DMS 273 treated with DMSO at 0.1 percent for 48 hours (cell line): ENCODE measurements around the gene NYNRIN.

Source experiments
- DNase-seq: peaks from one replicate; lab custom pipeline; 2025; lab: John Stamatoyannopoulos, UW

The NYNRIN gene

DNA sequence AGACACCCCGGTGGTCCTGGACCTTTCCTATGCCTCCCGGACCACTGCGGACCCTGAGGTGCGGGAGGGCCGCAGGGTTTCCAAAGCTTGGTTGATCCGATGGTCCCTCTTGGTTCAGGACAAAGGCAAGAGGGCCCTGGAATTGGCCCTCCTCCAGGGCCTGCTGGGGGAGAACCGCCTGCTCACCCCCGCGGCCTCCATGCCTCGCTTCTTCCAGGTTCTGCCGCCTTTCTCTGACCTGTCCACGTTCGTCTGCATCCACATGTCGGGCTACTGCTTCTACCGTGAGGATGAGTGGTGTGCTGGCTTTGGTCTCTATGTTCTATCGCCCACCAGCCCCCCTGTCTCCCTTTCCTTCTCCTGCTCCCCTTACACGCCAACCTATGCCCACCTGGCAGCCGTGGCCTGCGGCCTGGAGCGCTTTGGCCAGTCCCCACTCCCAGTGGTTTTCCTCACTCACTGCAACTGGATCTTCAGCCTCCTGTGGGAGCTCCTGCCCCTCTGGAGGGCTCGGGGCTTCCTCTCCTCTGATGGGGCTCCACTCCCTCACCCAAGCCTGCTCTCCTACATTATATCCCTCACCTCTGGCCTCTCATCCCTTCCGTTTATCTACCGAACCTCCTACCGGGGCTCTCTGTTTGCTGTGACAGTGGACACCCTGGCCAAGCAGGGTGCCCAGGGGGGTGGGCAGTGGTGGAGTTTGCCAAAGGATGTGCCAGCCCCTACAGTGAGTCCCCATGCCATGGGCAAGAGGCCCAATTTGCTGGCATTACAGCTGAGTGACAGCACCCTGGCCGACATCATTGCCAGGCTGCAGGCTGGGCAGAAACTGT is 16.8 kb downstream of the NYNRIN start:
- no peak for DNase-seq

DNA sequence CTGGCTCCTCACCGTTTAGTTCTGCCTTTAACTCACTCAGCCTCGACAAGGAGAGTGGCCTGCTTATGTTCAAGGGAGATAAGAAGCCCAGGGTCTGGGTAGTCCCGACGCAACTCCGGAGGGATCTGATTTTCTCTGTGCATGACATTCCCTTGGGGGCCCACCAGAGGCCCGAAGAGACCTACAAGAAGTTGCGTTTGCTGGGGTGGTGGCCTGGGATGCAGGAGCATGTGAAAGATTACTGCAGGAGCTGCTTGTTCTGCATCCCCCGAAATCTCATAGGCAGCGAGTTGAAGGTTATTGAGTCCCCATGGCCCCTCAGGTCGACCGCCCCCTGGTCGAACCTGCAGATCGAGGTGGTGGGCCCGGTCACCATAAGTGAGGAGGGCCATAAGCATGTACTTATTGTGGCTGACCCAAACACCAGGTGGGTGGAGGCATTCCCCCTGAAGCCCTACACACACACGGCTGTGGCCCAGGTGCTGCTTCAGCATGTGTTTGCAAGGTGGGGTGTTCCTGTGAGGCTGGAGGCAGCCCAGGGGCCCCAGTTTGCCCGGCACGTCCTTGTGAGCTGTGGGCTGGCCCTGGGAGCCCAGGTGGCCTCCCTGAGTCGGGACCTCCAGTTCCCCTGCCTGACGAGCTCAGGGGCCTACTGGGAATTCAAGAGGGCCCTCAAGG is 17.6 kb downstream of the NYNRIN start:
- DNase-seq, result no peak

GRCh38 chr14:24416932-24417619 is 18.3 kb downstream of the NYNRIN start:
- DNase-seq, result no peak

GRCh38 chr14:24417832-24418491 is 19.2 kb downstream of the NYNRIN start:
- DNase-seq, result no peak

GRCh38 chr14:24418492-24418873 is 19.7 kb downstream of the NYNRIN start:
- DNase-seq, result no peak

- no peak for DNase-seq
Observed at GRCh38 chr14:24422261-24422660, 23.5 kb downstream of the NYNRIN start.

- no peak for DNase-seq
Observed at GRCh38 chr14:24422694-24423601, 24.1 kb downstream of the NYNRIN start.

DNA sequence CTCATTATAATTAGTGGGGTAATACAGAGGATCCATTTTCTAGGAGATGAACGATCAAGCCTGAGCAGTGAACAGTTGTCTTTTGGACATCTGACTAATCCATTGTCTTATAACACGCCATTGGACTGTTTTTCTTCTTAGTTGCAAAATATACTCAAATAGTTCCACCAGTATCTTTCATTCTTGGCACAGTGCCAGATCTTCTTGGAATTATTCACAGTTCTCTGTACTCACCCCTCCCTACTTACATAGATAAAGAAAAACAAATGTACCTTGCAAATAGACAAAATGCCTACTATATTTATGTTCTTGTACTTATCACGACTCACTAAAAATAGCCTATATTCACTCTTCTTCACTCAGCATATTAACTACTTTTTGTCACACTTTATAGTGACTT is 26.9 kb downstream of the NYNRIN start:
- no peak for DNase-seq

DNA sequence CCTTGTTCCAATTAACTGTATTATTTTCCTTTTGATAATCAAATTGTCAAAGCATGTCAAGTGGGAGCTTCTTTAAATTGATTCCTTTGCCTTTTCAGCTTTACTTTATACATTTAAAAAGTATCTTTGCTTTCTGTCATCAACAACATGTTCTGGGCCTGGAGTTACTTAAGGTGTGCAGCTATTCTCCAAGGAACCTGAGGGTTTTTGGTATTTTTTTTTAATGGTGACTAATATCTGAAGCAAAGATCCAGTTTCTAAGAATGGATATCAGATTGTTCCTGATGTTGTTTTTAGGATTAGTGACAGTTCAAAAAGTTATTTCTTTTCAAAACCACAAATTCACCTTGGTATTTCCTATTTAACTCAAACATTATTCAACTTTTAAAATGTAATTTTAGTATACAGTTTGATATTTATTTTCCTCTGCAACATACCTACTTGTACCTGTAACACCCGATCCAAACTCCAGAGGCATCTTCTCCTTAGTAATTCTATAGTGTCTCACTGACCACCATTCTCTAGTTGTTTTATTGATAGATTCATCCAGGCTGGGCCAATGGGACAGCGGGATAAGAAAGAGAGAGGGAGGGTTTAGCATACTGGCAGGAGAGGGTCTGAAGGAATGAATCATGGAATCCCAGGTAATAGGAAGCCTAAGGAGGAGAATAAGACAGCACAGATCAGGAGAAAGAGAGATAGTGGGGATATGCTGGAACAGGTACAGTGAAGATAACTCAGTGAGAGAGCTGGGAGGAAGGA is 27.5 kb downstream of the NYNRIN start:
- DNase-seq, result no peak

GRCh38 chr14:24426912-24427536 is 28.2 kb downstream of the NYNRIN start:
- DNase-seq, result no peak

GRCh38 chr14:24427537-24428508 is 29.0 kb downstream of the NYNRIN start:
- no peak for DNase-seq

- DNase-seq, result no peak
Observed at GRCh38 chr14:24428628-24429394, 30.0 kb downstream of the NYNRIN start.

DNA sequence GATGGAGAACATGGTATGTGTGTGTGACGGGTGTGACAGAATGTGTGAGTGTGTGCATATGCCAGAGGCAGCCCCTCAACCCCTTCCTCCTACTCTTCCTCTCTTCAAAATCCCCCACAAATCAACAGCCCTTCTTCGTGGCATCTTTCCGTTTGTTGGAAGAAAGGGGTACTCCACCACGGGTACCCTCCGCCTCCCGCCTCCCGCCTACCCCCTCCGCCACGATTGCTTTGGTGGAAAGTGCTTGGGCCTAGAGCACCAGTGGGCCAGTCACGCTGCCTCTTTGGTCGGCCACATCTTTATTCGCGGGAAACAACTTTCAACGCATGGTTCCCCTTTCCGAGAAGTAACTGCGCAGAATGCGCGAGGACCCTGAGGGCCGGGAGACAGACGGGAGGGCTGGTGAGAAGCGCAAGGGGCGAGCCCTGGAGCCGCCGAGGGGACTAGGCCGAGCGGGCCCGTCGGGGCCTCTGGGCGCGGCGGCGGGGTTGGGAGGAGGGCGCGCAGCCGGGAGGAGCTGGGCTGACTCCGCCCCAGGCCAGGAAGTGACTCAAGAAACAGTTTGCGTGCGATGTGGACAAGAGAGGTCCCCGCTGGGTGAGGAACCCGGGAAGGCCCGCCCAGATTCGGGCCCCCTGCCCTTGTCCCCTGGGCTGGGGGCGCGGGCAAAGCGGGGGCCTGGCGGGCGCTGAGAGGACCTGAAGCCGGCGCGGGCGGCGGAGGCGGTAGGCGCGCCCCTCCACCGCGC is 30.8 kb downstream of the NYNRIN start, which contains the start of the genes CBLN3 and KHNYN:
Gene CBLN3 (minus strand): TSS at position 274 of the 748 bp plus-strand sequence. CDS start 614 bp downstream, outside the sequence.
Gene KHNYN (plus strand): TSS at position 560 of the 748 bp plus-strand sequence. CDS start 777 bp downstream, outside the sequence.
- DNase-seq, result peak; percentile 58

DNA sequence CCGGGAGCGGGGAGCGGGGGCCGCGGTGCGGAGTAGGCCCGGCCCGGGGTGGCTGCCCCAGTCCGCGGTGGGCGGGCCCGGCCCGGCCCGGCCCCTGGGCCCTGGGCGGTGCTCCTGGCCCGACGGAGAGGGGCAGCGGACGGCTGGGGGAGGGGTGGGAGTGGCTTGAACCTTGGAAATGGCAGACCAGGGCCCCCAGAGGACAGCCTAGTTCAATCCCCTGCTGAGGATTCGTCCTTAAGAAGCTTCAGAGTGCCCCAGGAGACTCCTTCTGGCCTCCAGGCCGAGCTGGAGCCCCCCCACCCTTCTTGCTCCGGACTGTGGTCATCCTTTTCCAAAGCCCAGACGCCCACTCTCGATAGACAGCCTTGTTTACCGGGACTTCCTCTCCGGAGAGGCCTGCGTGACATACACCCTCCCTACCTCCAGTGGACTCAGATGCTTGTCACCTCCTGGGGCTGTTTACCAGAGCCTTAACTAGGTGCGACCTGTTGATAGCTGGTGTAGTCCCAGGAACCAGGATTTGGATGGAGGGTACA is 31.4 kb downstream of the NYNRIN start:
- no peak for DNase-seq

DNA sequence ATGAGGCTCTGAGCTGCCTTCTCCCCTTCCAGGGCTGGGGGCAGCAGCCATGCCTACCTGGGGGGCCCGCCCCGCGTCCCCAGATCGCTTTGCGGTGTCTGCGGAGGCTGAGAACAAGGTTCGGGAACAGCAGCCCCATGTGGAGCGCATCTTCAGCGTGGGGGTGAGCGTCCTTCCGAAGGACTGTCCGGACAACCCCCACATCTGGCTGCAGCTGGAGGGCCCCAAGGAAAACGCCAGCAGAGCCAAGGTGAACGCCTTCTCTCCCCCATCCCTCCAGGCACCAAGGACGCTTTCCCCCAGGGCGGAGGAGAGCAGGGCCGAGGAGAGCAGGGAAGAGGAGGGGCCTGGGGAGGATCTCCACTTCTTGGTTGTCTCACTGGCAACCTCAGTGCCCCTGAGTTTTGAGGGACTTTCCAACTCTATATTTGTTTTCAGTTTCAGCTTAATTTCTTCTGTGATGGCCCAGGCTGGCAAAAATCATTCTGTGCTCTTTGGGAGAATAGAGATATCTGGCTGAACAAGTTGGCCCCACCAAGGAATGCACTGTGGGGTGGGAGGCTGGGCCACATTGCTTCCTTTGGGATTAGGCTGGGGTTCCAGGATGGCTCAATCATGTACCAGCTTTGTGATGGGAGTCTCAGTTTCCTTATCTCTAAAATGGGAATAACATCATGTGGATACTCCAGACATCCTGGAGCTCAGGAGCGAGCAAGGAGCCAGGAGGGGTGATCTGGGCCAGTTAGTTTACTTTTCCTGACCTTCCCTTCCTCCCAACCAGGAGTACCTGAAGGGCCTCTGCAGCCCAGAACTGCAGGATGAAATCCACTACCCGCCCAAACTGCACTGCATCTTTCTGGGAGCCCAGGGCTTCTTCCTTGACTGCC is 32.1 kb downstream of the NYNRIN start:
- DNase-seq, result no peak
